Measurements from ENCODE around the gene EXOC4.
"Not testable (repeated sequence)": the region's sequence is repeated elsewhere in the genome, so short reads cannot be mapped to it uniquely, and the experiment has no call there.

The EXOC4 gene

DNA sequence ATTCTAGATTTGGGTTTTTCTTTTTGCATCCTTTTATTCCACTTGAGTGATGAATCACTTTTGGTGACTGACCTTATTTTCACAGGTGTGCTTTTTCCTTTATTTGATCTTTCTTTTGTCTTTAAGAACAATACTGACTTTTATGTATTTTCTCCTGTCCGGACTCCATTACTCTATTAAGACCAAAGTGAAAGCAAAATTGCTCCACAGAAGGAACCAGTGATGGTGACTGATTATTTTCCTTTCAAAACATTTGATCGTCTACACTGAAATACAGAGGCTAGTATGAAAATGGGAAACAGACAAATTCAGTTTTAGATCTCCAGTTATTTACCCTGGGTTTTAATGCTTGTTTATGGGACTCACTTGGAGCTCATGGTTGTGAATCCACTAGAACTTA lies 15.5 kb downstream of the EXOC4 start:
- Histone ChIP-seq H3K4me3 (no peak overlapping the region), H4K20me1 (peaks cover 0 to 96% (median 0%) of the 10 kb centered on the region in 11 experiments; a peak in 7 of 22 replicates), H3K9me3 (replicated peaks in 1 of 11) (peaks cover 0 to 7% (median 0%) of the 10 kb centered on the region in 11 experiments; a peak in 3 of 22 replicates), H3K36me3 (peaks cover 0 to 87% (median 18%) of the 10 kb centered on the region in 11 experiments; a peak in 14 of 22 replicates), H3K27me3 (no peaks in the 10 kb centered on the region), H3K9ac (no peak overlapping the region), H3K4me1 (no peaks in the 10 kb centered on the region), H3K4me2 (no peak overlapping the region), H3K27ac (no peak overlapping the region)
- TF ChIP-seq Cebpa-rat (IDR thresholded peaks at IDR 0.05) = no peak

DNA sequence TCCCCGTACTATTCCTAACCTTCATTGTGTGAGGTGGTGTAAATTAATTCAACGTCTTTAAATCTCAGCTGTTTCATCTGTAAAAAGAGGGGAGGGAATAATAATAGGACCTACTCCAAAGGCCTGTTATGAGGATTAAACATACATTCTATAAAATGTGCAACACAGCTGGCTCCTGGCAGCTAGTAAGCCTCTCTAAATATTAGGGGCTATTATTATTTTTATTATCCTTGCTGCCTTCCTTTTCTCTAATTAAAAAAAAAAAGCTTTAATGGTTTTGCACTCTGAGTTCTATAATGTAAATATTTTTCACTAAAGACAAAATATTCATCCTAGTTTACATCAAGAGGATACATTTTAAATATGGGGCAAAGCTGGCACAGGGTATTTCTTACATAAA lies 19.5 kb downstream of the EXOC4 start:
- H3K4me3 ChIP-seq = no peak overlapping the region

DNA sequence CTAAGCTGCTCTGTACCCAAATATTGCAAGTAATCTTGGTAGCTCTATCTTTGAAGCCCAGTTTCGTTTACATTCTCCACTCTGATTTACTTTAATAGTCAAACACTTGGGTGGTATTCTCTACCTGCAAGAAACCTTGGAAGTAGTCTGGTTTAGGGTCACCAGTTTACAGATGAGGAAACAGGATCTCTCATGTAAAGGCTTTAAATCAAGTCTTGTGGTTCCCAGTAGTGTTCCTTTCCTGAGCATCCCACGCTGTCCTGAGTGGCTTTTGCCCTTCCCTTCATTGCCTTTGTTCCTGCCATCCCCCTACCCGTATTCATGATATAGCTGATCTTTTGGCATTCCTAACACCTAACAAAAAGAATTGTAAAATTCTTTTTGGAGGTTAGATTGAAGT lies 20.3 kb downstream of the EXOC4 start:
- H3K27me3 ChIP-seq = no peaks in the 10 kb centered on the region
- H4K20me1 ChIP-seq = peaks cover 0 to 71% (median 0%) of the 10 kb centered on the region in 11 experiments; a peak in 7 of 22 replicates
- TF ChIP-seq Cebpa-rat (IDR thresholded peaks at IDR 0.05) = no peak
- no peak overlapping the region for H3K27ac ChIP-seq
- no peak overlapping the region for H3K4me3 ChIP-seq
- H3K4me1 ChIP-seq = no peaks in the 10 kb centered on the region
- no peak overlapping the region for H3K9ac ChIP-seq
- H3K4me2 ChIP-seq = no peak overlapping the region
- peaks cover 34 to 83% (median 45%) of the 10 kb centered on the region in 11 experiments for H3K36me3 ChIP-seq
- peaks cover 0 to 8% (median 3%) of the 10 kb centered on the region in 11 experiments; a peak in 12 of 22 replicates for H3K9me3 ChIP-seq (replicated peaks in 1 of 11)

More for the DNA sequence above, 19.5 kb downstream of the EXOC4 start:
- Histone ChIP-seq H3K9ac (no peak overlapping the region), H3K9me3 (replicated peaks in 1 of 11) (no peaks in the 10 kb centered on the region; a peak in 1 of 22 replicates), H3K36me3 (peaks cover 29 to 83% (median 36%) of the 10 kb centered on the region in 11 experiments), H3K27ac (no peak overlapping the region), H3K27me3 (no peaks in the 10 kb centered on the region), H4K20me1 (peaks cover 0 to 80% (median 0%) of the 10 kb centered on the region in 11 experiments; a peak in 7 of 22 replicates), H3K4me2 (no peak overlapping the region), H3K4me1 (no peaks in the 10 kb centered on the region)
- no peak for TF ChIP-seq Cebpa-rat (IDR thresholded peaks at IDR 0.05)

DNA sequence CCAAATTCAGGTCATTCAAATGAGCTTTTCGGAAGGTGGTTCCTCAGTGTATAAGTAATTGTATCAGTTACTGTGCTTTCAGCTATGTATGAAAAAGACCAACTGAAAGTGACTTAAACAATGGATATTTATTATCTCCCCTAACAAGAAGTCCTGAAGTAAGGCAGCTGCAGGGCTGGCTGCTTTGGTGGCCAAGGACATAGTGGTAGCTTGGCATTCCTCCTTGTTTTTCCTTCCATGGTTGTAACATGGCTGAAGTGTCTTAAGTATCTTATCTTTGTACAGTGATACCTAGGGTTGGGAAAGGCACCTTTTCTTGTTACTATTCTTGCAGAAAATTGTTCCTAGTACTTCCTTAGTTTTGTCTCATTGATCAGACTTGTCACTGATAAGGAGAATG lies 21.4 kb downstream of the EXOC4 start:
- H3K27me3 ChIP-seq = no peaks in the 10 kb centered on the region
- no peak overlapping the region for H3K9ac ChIP-seq
- H3K27ac ChIP-seq = no peak overlapping the region
- peaks cover 0 to 12% (median 7%) of the 10 kb centered on the region in 11 experiments; a peak in 12 of 22 replicates for H3K9me3 ChIP-seq (replicated peaks in 1 of 11)
- H3K36me3 ChIP-seq = peaks cover 40 to 80% (median 51%) of the 10 kb centered on the region in 11 experiments
- TF ChIP-seq Cebpa-rat (IDR thresholded peaks at IDR 0.05) = no peak
- H3K4me1 ChIP-seq = no peaks in the 10 kb centered on the region
- H3K4me2 ChIP-seq = no peak overlapping the region
- H4K20me1 ChIP-seq = peaks cover 0 to 61% (median 0%) of the 10 kb centered on the region in 11 experiments; a peak in 7 of 22 replicates
- no peak overlapping the region for H3K4me3 ChIP-seq

DNA sequence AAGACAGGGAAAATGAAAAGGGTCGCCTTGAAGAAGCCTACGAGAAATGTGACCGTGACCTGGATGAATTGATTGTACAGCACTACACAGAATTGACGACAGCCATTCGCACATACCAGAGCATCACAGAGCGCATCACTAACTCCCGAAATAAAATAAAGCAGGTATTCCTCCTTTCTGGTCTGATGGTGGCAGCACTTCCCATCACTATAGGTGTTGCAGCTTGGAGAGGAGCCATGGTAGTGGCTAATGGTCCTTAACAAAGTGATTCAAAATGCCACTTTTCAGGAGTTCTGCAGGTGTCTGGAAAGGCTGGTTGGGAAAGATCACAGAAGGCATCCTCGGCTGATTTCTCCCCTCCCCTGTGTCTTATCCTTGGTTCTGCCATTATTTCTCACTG lies 22.1 kb downstream of the EXOC4 start:
- no peak overlapping the region for H3K9ac ChIP-seq
- no peaks in the 10 kb centered on the region for H3K27me3 ChIP-seq
- peaks cover 46 to 80% (median 58%) of the 10 kb centered on the region in 11 experiments for H3K36me3 ChIP-seq
- H3K9me3 ChIP-seq (replicated peaks in 1 of 11) = peaks cover 0 to 14% (median 8%) of the 10 kb centered on the region in 11 experiments; a peak in 12 of 22 replicates
- TF ChIP-seq Cebpa-rat (IDR thresholded peaks at IDR 0.05) = no peak
- no peak overlapping the region for H3K4me2 ChIP-seq
- H3K4me1 ChIP-seq = no peaks in the 10 kb centered on the region
- H4K20me1 ChIP-seq = peaks cover 0 to 58% (median 0%) of the 10 kb centered on the region in 11 experiments; a peak in 7 of 22 replicates
- H3K4me3 ChIP-seq = no peak overlapping the region
- no peak overlapping the region for H3K27ac ChIP-seq

DNA sequence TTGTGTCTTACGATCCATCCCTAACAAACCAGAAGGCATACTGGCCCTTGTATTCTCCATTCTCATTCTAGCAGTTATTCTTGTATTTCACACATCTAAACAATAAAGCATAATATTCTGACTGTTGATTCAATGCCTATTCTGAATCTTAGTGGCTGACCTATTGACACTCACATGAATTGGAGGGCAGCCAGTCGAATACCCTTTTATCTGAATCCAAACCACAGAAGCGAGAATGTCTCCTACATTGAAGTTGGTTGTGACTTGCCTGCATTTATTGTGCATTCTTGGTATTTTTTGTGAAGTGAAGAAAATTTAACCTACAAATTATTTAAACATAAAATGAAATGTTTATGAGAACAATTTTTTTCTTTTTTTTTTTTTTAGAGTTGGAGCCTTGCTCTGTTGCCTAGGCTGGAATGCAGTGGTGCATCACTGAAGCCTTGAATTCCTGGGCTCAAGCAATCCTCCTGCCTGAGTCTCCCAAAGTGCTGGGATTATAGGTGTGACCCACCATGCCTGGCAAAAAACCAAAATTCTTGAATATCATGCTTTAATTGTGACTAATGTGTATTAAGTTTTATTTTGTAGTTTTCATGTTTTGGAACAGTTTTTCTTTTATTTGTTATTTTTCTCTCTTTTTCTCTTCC lies 22.7 kb downstream of the EXOC4 start:
- no peak overlapping the region for H3K4me3 ChIP-seq
- H3K4me2 ChIP-seq = no peak overlapping the region
- H3K4me1 ChIP-seq = no peaks in the 10 kb centered on the region
- no peak overlapping the region for H3K9ac ChIP-seq
- H3K27ac ChIP-seq = no peak overlapping the region
- no peak for TF ChIP-seq Cebpa-rat (IDR thresholded peaks at IDR 0.05)
- peaks cover 46 to 80% (median 58%) of the 10 kb centered on the region in 11 experiments for H3K36me3 ChIP-seq
- H3K27me3 ChIP-seq = no peaks in the 10 kb centered on the region
- H3K9me3 ChIP-seq (replicated peaks in 1 of 11) = peaks cover 0 to 14% (median 8%) of the 10 kb centered on the region in 11 experiments; a peak in 12 of 22 replicates
- H4K20me1 ChIP-seq = peaks cover 0 to 57% (median 0%) of the 10 kb centered on the region in 11 experiments; a peak in 6 of 22 replicates

DNA sequence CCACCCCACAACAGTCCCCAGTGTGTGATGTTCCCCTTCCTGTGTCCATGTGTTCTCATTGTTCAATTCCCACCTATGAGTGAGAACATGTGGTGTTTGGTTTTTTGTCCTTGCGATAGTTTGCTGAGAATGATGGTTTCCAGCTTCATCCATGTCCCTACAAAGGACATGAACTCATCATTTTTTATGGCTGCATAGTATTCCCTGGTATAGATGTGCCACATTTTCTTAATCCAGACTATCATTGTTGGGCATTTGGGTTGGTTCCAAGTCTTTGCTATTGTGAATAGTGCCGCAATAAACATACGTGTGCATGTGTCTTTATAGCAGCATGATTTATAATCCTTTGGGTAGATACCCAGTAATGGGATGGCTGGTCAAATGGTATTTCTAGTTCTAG lies 26.1 kb downstream of the EXOC4 start:
- not testable (repeated sequence) for H3K4me2 ChIP-seq

DNA sequence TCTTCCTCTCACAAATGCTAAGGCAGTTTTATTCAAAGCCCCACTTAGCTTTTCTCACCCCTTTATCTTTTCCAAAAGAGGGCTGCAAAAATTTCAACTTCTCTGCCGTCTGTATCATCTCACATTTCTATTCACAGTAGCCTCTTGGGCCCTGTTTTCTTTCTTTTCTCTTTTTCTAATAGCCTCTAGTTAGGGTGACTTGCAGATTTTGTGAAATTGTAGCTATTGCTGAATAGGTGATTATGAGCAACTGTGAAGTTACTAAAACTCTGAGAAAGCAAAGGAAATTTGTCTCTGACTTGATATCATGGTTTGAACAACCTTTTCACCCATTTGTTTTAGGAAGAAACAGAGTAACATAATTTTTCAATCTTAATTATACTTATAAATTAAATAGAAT lies 29.2 kb downstream of the EXOC4 start:
- Histone ChIP-seq H4K20me1 (peaks cover 0 to 63% (median 0%) of the 10 kb centered on the region in 11 experiments; a peak in 5 of 22 replicates), H3K4me2 (no peak overlapping the region), H3K27me3 (no peaks in the 10 kb centered on the region), H3K9ac (no peak overlapping the region), H3K27ac (no peak overlapping the region), H3K36me3 (peaks cover 29 to 82% (median 48%) of the 10 kb centered on the region in 11 experiments), H3K9me3 (replicated peaks in 1 of 11) (peaks cover 0 to 14% (median 8%) of the 10 kb centered on the region in 11 experiments; a peak in 12 of 22 replicates), H3K4me1 (peaks cover 11 to 14% (median 13%) of the 10 kb centered on the region in 10 experiments), H3K4me3 (no peak overlapping the region)
- no peak for TF ChIP-seq Cebpa-rat (IDR thresholded peaks at IDR 0.05)

More for the DNA sequence above, 26.1 kb downstream of the EXOC4 start:
- H3K36me3 ChIP-seq = peaks cover 52 to 91% (median 63%) of the 10 kb centered on the region in 11 experiments
- not testable (repeated sequence) for H3K4me1 ChIP-seq, H3K27me3 ChIP-seq, H3K9ac ChIP-seq, H3K4me3 ChIP-seq, H3K27ac ChIP-seq
- peaks cover 0 to 14% (median 8%) of the 10 kb centered on the region in 11 experiments; a peak in 12 of 22 replicates for H3K9me3 ChIP-seq (replicated peaks in 1 of 11)
- peaks cover 0 to 47% (median 0%) of the 10 kb centered on the region in 11 experiments; a peak in 5 of 22 replicates for H4K20me1 ChIP-seq

DNA sequence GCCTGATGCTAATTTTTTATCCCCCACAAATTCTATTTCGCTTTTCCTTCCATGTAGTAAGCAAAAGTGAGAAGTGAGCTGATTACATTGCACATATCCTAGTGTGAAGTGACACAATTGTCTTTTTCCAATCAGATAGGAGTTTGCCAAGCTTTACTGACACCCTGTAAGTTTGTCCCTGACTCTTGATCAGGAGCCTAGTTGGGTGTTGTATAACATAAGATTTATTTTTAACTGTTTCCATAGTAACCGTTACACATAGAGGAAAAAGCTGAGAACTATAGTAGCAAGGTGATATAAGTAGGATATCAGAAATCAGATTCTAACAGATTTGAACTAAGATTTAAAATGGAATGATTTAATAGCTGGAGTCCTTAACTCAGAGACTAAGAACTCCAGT lies 31.2 kb downstream of the EXOC4 start:
- Histone ChIP-seq H3K9me3 (replicated peaks in 1 of 11) (0 out of 22 replicates have a peak, but pooled peaks cover 0 to 5% (median 0%) of the 10 kb centered on the region in 11 experiments), H3K4me2 (no peak overlapping the region), H4K20me1 (peaks cover 0 to 74% (median 0%) of the 10 kb centered on the region in 11 experiments; a peak in 5 of 22 replicates), H3K27me3 (no peaks in the 10 kb centered on the region), H3K27ac (no peak overlapping the region), H3K9ac (no peak overlapping the region), H3K36me3 (peaks cover 18 to 84% (median 49%) of the 10 kb centered on the region in 11 experiments), H3K4me3 (no peak overlapping the region), H3K4me1 (peaks cover 11 to 14% (median 13%) of the 10 kb centered on the region in 10 experiments)
- no peak for TF ChIP-seq Cebpa-rat (IDR thresholded peaks at IDR 0.05)
